Activated T-helper 17 cell treated with anti-CD3 and anti-CD28 coated beads, Interleukin-2, amount 50 U/mL, for 72 hours (primary cell): ENCODE data around the gene TBC1D3B. TPM values are rescaled to one million over a fixed set of nuclear protein-coding genes. Genes with fewer than 3 reads are reported as not detected.
"Not testable (repeated sequence)": the region's sequence is repeated elsewhere in the genome, so short reads cannot be mapped to it uniquely, and the experiment has no call there.

ENCODE experiments used
- ATAC-seq: fragments of 150-1000 bp; cut with Tn5 transposase; replicated peaks from 2 replicates; pipeline ENCODE4 v1.10.0; 2021; ENCODE audit warnings: mild to moderate bottlenecking, moderate library complexity
- H3K27ac Mint-ChIP-seq: one replicate; pipeline ENCODE4 v1.8.0; 2022; ENCODE audit warnings: mixed read lengths
- H3K27me3 Mint-ChIP-seq: one replicate; pipeline ENCODE4 v1.8.0; 2022; ENCODE audit warnings: mixed read lengths
- H3K36me3 Mint-ChIP-seq: one replicate; pipeline ENCODE4 v1.8.0; 2022; ENCODE audit warnings: low read depth, mild to moderate bottlenecking, mixed read lengths
- H3K4me1 Mint-ChIP-seq: one replicate; pipeline ENCODE4 v1.8.0; 2022; ENCODE audit warnings: mixed read lengths
- H3K4me3 Mint-ChIP-seq: one replicate; pipeline ENCODE4 v1.8.0; 2022; ENCODE audit warnings: mild to moderate bottlenecking, mixed read lengths
- H3K9me3 Mint-ChIP-seq: one replicate; pipeline ENCODE4 v1.8.0; 2022; ENCODE audit warnings: mixed read lengths
- total RNA-seq, 2 donors: library from RNA; stranded (reverse); gene quantifications; one replicate each; pipeline ENCODE4 v1.2.3, GENCODE V29; 2022

TBC1D3B gene
- total RNA-seq, 2 donors from 2014 or later, result 6.1 to 24.0 TPM

GRCh38 chr17:36207383-36207782, 30.9 kb upstream of the TBC1D3B start:
- not testable (repeated sequence) for H3K9me3 Mint-ChIP-seq, H3K4me3 Mint-ChIP-seq, H3K27ac Mint-ChIP-seq, ATAC-seq, H3K36me3 Mint-ChIP-seq, H3K4me1 Mint-ChIP-seq
- H3K27me3 Mint-ChIP-seq, result peaks cover 28% of the 10 kb centered on the region

GRCh38 chr17:36206486-36206821, 30.0 kb upstream of the TBC1D3B start:
- H3K36me3 Mint-ChIP-seq, H3K4me1 Mint-ChIP-seq, H3K27ac Mint-ChIP-seq, H3K4me3 Mint-ChIP-seq, H3K9me3 Mint-ChIP-seq: not testable (repeated sequence)
- peak; percentile 37 for ATAC-seq
- H3K27me3 Mint-ChIP-seq, result peaks cover 31% of the 10 kb centered on the region

GRCh38 chr17:36205637-36206485, 29.4 kb upstream of the TBC1D3B start:
- Mint-ChIP-seq H3K27ac (no peak overlapping the region), H3K4me1 (no peaks in the 10 kb centered on the region), H3K36me3 (no peaks in the 10 kb centered on the region), H3K4me3 (no peak overlapping the region), H3K9me3 (no peaks in the 10 kb centered on the region), H3K27me3 (peaks cover 33% of the 10 kb centered on the region)
- peak; percentile 24 for ATAC-seq

- Mint-ChIP-seq H3K27me3 (peaks cover 33% of the 10 kb centered on the region), H3K4me1 (no peaks in the 10 kb centered on the region), H3K4me3 (no peak overlapping the region), H3K36me3 (no peaks in the 10 kb centered on the region), H3K9me3 (no peaks in the 10 kb centered on the region), H3K27ac (no peak overlapping the region)
- no peak for ATAC-seq
These were observed 28.5 kb upstream of the TBC1D3B start for GRCh38 chr17:36204724-36205500.

GRCh38 chr17:36203335-36203734, 26.9 kb upstream of the TBC1D3B start:
- peaks cover 38% of the 10 kb centered on the region for H3K27me3 Mint-ChIP-seq
- no peak overlapping the region for H3K27ac Mint-ChIP-seq
- H3K36me3 Mint-ChIP-seq, result no peaks in the 10 kb centered on the region
- H3K4me3 Mint-ChIP-seq, result no peak overlapping the region
- ATAC-seq, result no peak
- H3K9me3 Mint-ChIP-seq, result no peaks in the 10 kb centered on the region
- peaks cover 10% of the 10 kb centered on the region for H3K4me1 Mint-ChIP-seq

GRCh38 chr17:36201506-36201905, 25.1 kb upstream of the TBC1D3B start:
- H3K36me3 Mint-ChIP-seq, H3K4me3 Mint-ChIP-seq, H3K9me3 Mint-ChIP-seq, H3K27ac Mint-ChIP-seq, ATAC-seq: not testable (repeated sequence)
- peaks cover 33% of the 10 kb centered on the region for H3K27me3 Mint-ChIP-seq
- peaks cover 11% of the 10 kb centered on the region for H3K4me1 Mint-ChIP-seq

- H3K27ac Mint-ChIP-seq, H3K36me3 Mint-ChIP-seq, H3K9me3 Mint-ChIP-seq, ATAC-seq, H3K4me3 Mint-ChIP-seq: not testable (repeated sequence)
- peaks cover 33% of the 10 kb centered on the region for H3K27me3 Mint-ChIP-seq
- H3K4me1 Mint-ChIP-seq, result peaks cover 11% of the 10 kb centered on the region
These were observed 24.7 kb upstream of the TBC1D3B start for GRCh38 chr17:36201102-36201501.

GRCh38 chr17:36198831-36199465, 22.5 kb upstream of the TBC1D3B start:
- ATAC-seq, result peak; percentile 92
- H3K4me1 Mint-ChIP-seq, result peaks cover 11% of the 10 kb centered on the region
- peaks cover 38% of the 10 kb centered on the region for H3K27me3 Mint-ChIP-seq
- no peak overlapping the region for H3K27ac Mint-ChIP-seq
- H3K36me3 Mint-ChIP-seq, result no peaks in the 10 kb centered on the region
- no peaks in the 10 kb centered on the region for H3K9me3 Mint-ChIP-seq
- H3K4me3 Mint-ChIP-seq, result no peak overlapping the region

- Mint-ChIP-seq H3K4me1 (peaks cover 11% of the 10 kb centered on the region), H3K27me3 (peaks cover 37% of the 10 kb centered on the region), H3K9me3 (no peaks in the 10 kb centered on the region), H3K4me3 (no peak overlapping the region), H3K27ac (no peak overlapping the region), H3K36me3 (no peaks in the 10 kb centered on the region)
- no peak for ATAC-seq
These were observed 20.9 kb upstream of the TBC1D3B start for GRCh38 chr17:36197387-36197703.

GRCh38 chr17:36196131-36196486, 19.7 kb upstream of the TBC1D3B start:
- Mint-ChIP-seq H3K27ac (no peak overlapping the region), H3K4me1 (peaks cover 11% of the 10 kb centered on the region), H3K36me3 (no peaks in the 10 kb centered on the region), H3K27me3 (peaks cover 33% of the 10 kb centered on the region), H3K9me3 (no peaks in the 10 kb centered on the region), H3K4me3 (no peak overlapping the region)
- ATAC-seq, result no peak

- ATAC-seq, result no peak
- Mint-ChIP-seq H3K27me3 (peaks cover 30% of the 10 kb centered on the region), H3K4me3 (no peak overlapping the region), H3K9me3 (no peaks in the 10 kb centered on the region), H3K27ac (no peak overlapping the region), H3K4me1 (peaks cover 11% of the 10 kb centered on the region), H3K36me3 (no peaks in the 10 kb centered on the region)
These were observed 19.1 kb upstream of the TBC1D3B start for GRCh38 chr17:36195434-36196130.

GRCh38 chr17:36194832-36195433, 18.5 kb upstream of the TBC1D3B start:
- ATAC-seq, H3K4me3 Mint-ChIP-seq, H3K27ac Mint-ChIP-seq, H3K9me3 Mint-ChIP-seq, H3K36me3 Mint-ChIP-seq: not testable (repeated sequence)
- Mint-ChIP-seq H3K4me1 (peaks cover 11% of the 10 kb centered on the region), H3K27me3 (peaks cover 27% of the 10 kb centered on the region)

- not testable (repeated sequence) for H3K4me3 Mint-ChIP-seq, H3K36me3 Mint-ChIP-seq, H3K9me3 Mint-ChIP-seq, ATAC-seq, H3K4me1 Mint-ChIP-seq, H3K27ac Mint-ChIP-seq
- H3K27me3 Mint-ChIP-seq, result peaks cover 28% of the 10 kb centered on the region
These were observed 17.9 kb upstream of the TBC1D3B start for GRCh38 chr17:36194147-36194831.
